Embryonic facial prominence (tissue), 1 donor: ENCODE results near the gene ALDH1A3.
"Not testable (repeated sequence)": the region's sequence is repeated elsewhere in the genome, so short reads cannot be mapped to it uniquely, and the experiment has no call there.

Experiments used
- DNase-seq: peaks from one replicate; pipeline ENCODE4 v3.0.0-alpha.2; 2016; ENCODE audit errors: extremely low spot score

Gene ALDH1A3

DNA sequence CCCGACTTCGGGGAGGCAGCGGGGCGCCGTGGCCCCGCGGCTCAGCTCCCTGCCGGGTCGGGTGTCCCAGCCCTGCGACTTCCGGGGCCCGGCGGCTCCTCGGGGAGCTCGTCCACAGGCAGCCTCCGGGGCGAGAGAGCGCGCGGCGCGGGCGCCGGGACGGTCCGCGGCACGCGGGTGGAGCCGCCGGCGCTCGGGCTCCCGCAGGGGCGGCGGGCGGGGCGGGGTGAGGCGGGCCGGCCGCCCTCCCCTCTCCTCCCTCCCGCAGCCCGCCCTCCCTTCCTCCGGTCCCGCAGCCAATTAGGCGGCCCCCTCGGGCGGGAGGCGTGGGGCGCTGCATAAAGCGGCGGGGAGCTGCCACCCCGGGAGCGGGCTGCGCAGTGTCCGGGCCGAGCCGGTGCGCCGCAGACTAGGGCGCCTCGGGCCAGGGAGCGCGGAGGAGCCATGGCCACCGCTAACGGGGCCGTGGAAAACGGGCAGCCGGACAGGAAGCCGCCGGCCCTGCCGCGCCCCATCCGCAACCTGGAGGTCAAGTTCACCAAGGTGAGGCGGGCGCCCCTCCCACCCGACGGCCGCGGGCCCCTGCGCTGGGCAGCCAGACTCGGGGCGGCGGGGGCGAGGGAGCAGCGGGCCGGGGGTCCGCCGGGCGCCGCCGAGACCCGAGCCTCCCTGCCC, at the start of gene ALDH1A3:
TSS of gene ALDH1A3 (plus strand) at position 368 of the 675 bp plus-strand sequence. CDS start at position 445, 77 bp downstream.
- no peak for DNase-seq

GRCh38 chr15:100831467-100831866, 48.2 kb upstream of the ALDH1A3 start:
- DNase-seq: no peak

GRCh38 chr15:100832149-100832942, 47.3 kb upstream of the ALDH1A3 start:
- no peak for DNase-seq

DNA sequence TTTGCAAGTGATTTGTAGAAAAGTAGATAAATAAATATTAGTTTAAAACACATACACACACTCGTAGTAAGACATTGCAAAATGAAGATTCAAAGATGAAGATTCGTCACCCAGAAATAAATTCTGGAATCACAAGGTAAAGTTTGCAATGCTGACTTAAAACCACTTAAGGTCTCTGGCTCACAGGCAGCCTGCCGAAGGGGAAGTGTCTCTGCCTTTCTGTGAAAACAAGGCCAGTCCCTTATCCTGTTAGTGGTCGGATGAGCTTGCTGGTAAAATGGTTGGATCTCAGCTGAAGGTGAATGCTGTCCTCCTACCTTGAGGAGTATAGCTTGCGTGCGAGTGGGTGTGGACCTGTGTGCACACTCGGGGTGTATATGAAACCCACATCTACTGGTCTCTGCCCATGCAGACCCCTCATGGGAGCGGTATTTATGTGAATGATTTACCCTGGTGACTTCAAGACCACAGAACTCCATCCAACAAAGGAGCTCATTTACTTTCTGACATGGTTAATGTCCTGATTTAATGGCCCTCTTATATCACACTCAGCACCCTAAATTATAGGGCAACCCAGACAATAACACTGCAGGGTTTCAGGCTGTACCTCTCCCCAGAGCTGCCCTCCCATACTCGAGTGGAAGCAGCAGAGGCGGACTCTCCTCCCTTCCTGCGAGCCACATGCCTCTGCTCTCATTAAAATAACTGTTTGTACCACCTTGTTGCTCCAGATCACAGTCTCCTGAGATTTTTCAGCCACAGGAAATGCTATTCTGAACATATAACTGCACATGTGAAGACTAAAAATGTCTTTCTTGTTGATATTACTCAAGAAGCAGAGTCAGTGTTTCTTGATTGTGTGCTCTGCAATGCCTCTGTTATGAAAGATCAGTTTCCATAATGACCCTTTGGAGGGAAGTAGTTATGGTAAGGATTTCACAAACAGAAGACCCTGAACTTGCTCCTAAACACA, 45.9 kb upstream of the ALDH1A3 start:
- DNase-seq: no peak

- no peak for DNase-seq
Measured at GRCh38 chr15:100834731-100835130, 44.9 kb upstream of the ALDH1A3 start.

- DNase-seq: no peak
Measured at GRCh38 chr15:100835636-100836035, 44.0 kb upstream of the ALDH1A3 start.

GRCh38 chr15:100836501-100836900, 43.1 kb upstream of the ALDH1A3 start:
- DNase-seq: no peak

DNA sequence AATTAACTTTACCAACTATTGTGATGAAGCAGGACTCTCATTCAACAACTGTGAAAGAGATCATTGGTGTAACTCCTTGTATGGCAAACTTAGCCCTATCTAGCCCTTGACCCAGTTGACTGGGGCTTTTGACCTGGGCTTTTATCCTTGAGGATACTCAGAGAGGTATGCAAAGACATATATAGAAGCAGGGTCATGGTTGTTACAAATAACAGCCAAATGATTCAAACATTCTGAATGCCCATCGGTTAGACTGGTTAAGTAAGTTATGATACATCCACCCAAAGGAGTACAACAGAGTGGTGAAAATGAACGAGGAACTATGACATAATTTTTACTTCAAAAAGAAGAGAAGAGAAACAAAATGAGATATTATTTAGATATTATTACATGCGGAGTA, 38.2 kb upstream of the ALDH1A3 start:
- no peak for DNase-seq

DNA sequence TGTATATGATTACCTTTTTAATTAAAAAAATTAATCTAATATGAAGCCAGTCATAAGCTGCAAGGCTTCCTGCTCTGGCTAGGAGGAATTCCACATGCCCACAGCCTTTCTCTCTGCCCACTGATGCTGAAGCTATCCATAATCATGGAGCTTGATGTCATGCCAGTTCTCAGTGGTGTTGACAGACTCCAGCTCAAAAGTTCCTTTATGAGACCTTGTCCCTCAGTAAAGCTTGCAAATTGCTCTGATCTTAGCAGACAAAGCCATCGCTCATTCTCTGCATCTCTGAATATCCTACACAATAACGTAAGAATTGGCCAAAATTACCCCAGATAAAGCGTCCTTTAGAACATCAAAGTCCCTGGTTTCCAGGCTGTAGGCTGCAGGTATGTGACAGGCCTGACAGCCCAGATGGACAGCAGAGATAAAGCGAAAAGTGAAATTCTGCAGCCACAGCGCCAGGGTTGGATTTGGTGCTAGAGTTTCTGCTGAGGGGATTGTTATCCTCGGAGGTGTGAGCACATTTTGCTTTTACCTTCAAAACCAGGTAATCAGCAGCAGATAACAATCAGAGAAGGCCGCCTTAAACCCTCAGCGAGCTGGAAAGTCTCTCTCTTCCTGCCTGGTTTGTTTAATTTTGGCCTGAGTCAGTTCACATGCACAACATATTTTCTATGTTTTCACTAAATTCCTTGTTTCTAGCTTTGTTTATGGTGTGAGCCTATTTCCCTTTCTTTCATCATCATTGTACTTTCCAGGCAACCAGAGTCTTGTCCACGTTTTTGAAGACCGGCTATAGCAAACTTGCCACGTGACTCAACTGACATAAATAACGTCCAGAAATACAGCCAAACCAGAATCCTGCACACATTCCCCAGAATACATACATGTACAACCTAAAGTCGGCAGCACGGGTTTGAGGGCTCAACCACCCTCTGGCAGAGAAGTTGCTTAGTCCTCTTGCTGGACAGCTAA, 36.6 kb upstream of the ALDH1A3 start:
- DNase-seq: no peak

DNA sequence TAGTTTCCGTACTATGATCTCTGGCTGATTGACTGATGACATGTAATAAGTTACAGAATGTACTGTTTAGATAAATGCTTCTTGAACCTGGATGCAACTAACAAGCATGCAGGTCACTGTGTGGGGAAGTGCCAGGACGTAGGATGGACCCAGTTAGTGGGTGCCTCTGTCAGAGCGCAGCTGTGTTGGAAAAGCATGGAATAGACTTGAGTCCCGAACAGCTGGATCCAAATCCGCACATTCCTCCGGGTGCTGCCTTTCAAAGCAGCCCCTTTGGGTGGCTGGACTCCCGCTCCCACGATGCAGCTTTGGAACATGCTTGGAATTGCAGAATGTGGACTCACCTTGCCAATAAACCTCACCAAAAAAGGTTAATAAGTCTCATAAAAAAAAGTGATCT, 35.5 kb upstream of the ALDH1A3 start:
- no peak for DNase-seq

DNA sequence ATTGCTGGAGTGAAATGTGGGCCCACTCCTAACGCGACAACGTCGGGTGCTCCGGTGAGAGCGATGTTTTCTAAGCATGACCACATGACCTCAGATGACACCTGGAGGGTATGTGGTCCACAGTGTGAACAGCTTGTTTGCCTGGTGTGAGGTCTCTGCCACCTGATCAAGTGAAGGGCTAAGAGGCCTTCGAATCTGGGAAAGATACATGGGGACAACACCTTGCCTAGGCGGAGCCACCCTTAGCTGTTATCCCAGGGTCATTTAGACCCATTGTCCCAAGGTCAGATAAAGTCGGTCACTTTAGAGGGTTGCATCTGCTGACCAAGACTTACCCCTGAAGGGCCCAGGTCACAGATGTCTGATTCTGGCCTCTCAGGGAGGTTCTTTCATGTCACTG, 34.9 kb upstream of the ALDH1A3 start:
- DNase-seq: no peak

- no peak for DNase-seq
Measured at GRCh38 chr15:100847194-100847593, 32.4 kb upstream of the ALDH1A3 start.

DNA sequence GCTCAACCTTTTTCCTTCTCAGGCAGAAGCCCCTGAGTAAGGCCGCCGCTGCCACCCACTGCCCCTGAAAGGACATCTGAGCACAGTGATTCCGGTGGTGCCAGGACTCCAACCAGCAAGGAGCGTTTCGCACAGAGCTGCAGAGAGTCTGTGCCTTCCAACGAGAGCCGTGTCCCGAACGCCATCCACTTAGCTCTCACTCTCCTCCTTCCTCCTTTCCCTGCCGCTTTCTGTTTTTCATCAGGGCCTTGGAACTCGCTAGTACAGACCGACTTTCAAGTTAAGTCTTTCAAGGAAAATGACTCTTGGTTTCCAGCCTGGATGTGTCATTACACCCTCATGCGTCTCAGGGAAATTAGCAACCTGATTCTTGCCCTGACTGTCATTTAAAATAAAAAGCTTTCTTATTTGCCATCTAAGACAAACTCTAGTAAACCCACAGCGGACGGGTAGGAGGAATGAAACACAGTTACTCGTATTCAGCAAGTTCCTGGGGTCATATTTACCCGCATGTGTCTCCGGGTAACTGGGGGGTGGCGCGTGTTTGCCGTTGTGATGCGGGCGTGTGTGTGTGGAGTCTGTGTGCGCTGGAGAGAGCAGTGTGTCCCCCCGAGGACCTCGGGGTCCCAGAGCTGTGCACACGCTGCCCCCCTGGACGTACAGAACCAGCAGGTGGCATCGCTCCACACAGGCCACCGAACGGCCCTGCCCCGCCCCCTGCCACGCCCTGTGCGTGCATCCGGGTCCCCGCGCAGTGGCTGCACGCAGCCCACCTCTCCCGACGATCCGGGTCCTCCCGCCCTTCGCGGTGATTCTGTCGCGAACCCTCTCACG, 30.4 kb upstream of the ALDH1A3 start:
- DNase-seq: peak; percentile 37

GRCh38 chr15:100849855-100850218, 29.8 kb upstream of the ALDH1A3 start:
- no peak for DNase-seq

DNA sequence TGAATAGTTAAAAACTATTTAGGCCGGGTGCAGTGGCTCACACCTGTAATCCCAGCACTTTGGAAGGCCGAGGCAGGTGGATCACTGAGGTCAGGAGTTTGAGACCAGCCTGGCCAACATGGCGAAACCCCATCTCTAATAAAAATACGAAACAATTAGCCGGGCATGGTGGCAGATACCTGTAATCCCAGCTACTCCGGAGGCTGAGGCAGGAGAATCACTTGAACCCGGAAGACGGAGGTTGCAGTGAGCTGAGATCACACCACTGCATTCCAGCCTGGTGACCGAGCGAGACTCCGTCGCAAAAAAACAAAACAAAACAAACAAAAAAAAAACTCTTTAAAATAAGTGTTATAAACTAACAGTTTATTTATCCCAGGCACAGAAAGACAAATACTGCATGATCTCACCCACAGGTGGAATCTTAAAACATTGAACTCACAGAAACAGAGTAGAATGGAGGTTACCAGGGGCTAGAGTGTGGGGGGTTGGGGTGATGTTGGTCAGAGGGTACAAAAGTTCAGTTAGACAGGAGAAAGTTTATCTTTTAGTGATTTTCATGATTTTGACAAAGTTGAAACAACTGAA, 28.1 kb upstream of the ALDH1A3 start:
- DNase-seq: not testable (repeated sequence)

GRCh38 chr15:100852630-100853029, 27.0 kb upstream of the ALDH1A3 start:
- DNase-seq: no peak

DNA sequence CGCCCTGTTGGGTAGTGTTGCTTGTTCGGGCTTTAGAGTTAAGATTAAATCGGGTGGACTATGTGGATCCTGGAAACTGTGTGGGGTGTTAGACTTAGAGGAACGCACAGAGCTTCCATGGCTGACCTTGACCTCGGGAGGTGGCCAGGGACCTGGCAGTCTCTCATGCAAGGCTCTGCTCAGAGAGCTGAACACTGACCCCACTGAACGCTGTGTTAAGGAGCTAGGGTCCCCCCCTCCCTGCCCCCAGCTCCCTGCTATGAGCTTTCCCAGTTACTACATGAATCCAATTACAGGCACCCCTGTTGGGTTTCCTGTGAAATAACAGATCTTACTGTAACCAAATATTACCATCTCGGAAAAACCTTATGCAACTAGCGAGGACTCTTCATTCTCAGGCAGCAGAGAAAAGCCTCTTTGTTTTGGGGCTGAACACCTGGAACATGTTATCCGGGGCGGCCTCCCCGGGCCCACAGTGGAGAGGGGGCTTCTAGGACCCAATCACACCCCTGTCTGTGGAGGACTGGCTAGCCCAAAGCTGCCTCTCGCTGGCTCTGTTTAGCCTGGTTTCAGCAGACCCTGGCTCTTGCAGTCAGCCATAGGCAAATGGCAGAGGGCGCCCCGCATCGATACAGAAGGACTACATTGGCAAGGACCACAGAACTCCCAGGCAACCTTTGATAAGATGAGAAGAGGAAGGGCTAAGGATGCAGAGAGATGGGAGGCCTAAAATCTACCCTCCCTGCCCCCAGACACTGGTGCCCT, 25.8 kb upstream of the ALDH1A3 start:
- DNase-seq: no peak

DNA sequence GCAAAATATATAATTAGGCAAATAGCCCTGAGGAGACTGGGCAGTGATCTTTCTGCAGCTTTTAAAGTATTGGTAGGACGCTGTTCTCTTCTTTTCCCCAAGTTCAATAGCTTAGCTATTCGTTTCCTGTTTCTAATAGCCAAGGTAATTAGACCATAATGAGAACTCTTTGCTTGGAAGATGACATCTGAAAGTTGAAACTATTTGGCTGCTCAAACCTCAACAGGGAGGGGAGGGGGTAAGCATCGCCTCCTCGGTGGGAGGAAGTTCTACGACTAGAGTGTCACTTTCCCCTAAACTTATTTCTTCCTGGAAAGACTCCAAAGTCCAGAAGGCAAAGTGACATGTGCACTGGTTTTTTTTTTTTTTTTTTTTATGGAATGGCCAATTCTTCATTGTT, 22.8 kb upstream of the ALDH1A3 start:
- DNase-seq: no peak

DNA sequence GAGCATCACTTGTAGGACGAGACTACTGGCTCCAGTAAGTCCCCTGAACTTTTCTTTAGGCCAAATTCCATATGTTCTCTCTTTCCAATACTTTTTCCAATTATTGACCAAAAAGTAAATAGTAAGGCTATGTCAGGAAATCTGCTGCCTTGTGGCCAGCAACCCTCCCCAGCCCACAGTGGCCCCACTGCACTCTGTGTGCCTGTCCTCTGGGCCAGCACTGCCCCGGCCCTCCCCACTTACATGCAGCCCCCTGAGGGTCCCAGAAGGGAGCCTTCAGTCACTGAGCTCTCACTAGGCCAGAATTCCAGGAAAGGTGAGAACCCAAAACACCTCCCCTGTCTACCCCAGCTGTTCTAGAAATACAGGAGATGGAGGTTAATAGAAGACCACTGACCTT, 21.3 kb upstream of the ALDH1A3 start:
- DNase-seq: no peak
